ENCODE data around the gene ESPNL. TPM values are rescaled to one million over a fixed set of nuclear protein-coding genes. Genes with fewer than 3 reads are reported as not detected.

The ESPNL gene
- total and polyA plus RNA-seq, 9 of the 15 experiments (the other 6 are each of a cell fraction or from before 2014, with no cell fraction given): 0.03 to 0.09 (median 0.05) TPM; not detected in 3

DNA sequence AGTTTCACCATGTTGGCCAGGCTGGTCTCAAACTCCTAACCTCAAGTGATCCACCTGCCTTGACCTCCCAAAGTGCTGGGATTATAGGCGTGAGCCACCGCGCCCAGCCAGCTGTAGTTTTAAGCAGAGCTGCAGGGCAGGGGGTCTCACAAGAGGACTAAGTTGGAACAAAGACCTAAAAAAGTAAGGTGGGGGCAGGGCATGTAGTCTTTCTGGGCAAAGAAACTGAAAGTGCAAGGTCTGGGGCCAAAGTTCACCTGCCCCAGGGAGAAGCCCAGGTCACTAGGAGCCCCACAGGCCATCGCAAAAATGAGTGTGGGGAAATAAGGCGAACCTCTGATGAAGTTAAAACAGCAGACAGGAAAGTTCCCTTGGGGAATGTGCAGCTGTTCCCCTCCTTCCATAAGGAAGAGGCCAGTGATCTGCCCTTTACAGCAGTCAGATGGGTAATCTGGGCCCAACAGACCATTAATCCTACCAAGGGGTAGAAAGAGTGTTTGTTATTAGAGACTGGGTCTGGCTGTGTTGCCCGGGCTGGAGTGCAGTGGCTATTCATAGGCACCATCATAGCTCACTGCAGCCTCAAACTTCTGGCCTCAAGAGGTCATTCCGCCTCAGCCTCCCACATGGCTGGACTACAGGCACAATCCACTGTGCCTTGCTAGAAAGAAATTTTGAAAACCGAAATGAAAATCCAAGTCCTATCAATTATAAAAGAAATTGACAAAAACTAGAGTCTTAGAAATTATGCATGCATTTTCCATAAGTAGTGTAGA is 36.5 kb upstream of the ESPNL start:
- CTCF ChIA-PET (ENCODE audit: low intra/inter-chr PET ratio): no interaction called here
- no peak overlapping the region for H2AFZ ChIP-seq (ENCODE audit: low read depth, low read length)
- H3K9ac ChIP-seq (ENCODE audit: insufficient read depth in 1 of 2, low read depth in 2 of 2, low read length in 2 of 2): peak overlapping the region in 1 of 2 experiments; percentile 45; a peak in 1 of 4 replicates
- TF ChIP-seq HBP1 (CRISPR knock-in tag; IDR thresholded peaks at IDR 0.05) (no peak), NR2C1 (IDR thresholded peaks at IDR 0.05) (no peak), NR2C1 (tag; IDR thresholded peaks at IDR 0.05) (peak; percentile 45)
- H3K4me2 ChIP-seq (ENCODE audit: insufficient read depth, low read length): no peak overlapping the region
- H3K4me3 ChIP-seq: no peak overlapping the region
- peaks cover 40% of the 10 kb centered on the region for H3K79me2 ChIP-seq (ENCODE audit: control insufficient read depth, insufficient read depth, low read length)
- in situ Hi-C loops (cut with MboI) (no loop called here), intact Hi-C loops (cut with micrococcal nuclease) (no loop called here)
- POLR2A ChIA-PET: interaction anchor here (0.6 to 1.5 kb wide), 2 partner anchors 10 to 23 kb away, joined by 3 to 4 read pairs; no protein-coding TSS in a partner anchor
- no peaks in the 10 kb centered on the region for H4K20me1 ChIP-seq (replicated peaks; ENCODE audit: control insufficient read depth, insufficient read depth, low read length)
- no peaks in the 10 kb centered on the region for H3K9me3 ChIP-seq (replicated peaks; ENCODE audit: control insufficient read depth, insufficient read depth, low read depth, low read length)
- H3K27ac ChIP-seq (ENCODE audit: extremely low read depth, low read depth, low read length): no peak overlapping the region
- H3K27me3 ChIP-seq (ENCODE audit: control insufficient read depth in 2 of 2, insufficient read depth in 2 of 2, low read length in 2 of 2): no peaks in the 10 kb centered on the region
- no peaks in the 10 kb centered on the region for H3K9me1 ChIP-seq (ENCODE audit: control insufficient read depth, insufficient read depth, low read length)
- H3K4me1 ChIP-seq (replicated peaks in 1 of 2; ENCODE audit: control insufficient read depth in 2 of 2, insufficient read depth in 2 of 2, low read length in 2 of 2): peaks cover 4 to 9% of the 10 kb centered on the region in 2 experiments; a peak in 4 of 5 replicates
- ATAC-seq (no peak), FAIRE-seq (no peak), DNase-seq (ENCODE audit: extremely low read depth in 1 of 4, low spot score in 3 of 4) (no peak)
- 88% methylated on average over 6 of the region's 8 CpGs for WGBS (ENCODE audit: insufficient coverage, low coverage, missing lambda C conversion rate)
- H3K36me3 ChIP-seq (ENCODE audit: control insufficient read depth, insufficient read depth, low read length): peaks cover 50% of the 10 kb centered on the region
- BruUV-seq (replicated peaks): no TSS peak
